IMR-90 (cell line): ENCODE results near the gene NLGN1. TPM values are rescaled to one million over a fixed set of nuclear protein-coding genes. Genes with fewer than 3 reads are reported as not detected.
A peak's percentile ranks its signal among the peaks of the same experiment; 100 is the strongest.

Source experiments
- ATAC-seq: fragments of 200-7000 bp; cut with Tn5 transposase; 2 replicates; pipeline ENCODE4 v1.9.1; 2020; ENCODE audit warnings: low read depth, mild to moderate bottlenecking, moderate library complexity
- BruUV-seq: library from RNA; stranded (reverse); fragments of 400-500 nt; replicated peaks from 2 replicates; lab custom pipeline; 2021; lab: Mats Ljungman, UMichigan
- CTCF ChIA-PET: fragments of 300-600 bp; formaldehyde crosslinking; extraction: SDS; loops from one replicate; lab custom pipeline; 2021; ENCODE audit warnings: antibody characterized with exemption; lab: Yijun Ruan, JAX
- POLR2A ChIA-PET: fragments of 300-600 bp; sonication (Branson Sonifier 250); formaldehyde crosslinking; loops from one replicate; lab custom pipeline; 2022; ENCODE audit warnings: antibody characterized with exemption; ENCODE audit not compliant: unreplicated experiment; lab: Charles Lee
- DNase-seq: peaks from one replicate; pipeline ENCODE4 v3.0.0; 2013
- H2AFZ ChIP-seq: replicated peaks from 2 replicates; pipeline ENCODE3; 2013; ENCODE audit warnings: low read length, mild to moderate bottlenecking; ENCODE audit not compliant: poor library complexity
- H2AK5ac ChIP-seq: 2 replicates; pipeline ENCODE4 v1.6.1; 2013; ENCODE audit warnings: low read depth, low read length, inconsistent platforms
- H2AK9ac ChIP-seq: replicated peaks from 2 replicates; pipeline ENCODE3; 2013; ENCODE audit warnings: mild to moderate bottlenecking, low read depth, low read length, moderate library complexity; ENCODE audit not compliant: poor library complexity
- H2BK120ac ChIP-seq: 2 replicates; pipeline ENCODE4 v1.6.1; 2013; ENCODE audit warnings: low read depth, low read length, inconsistent platforms
- H2BK15ac ChIP-seq: 3 replicates; pipeline ENCODE4 v1.6.1; 2013; ENCODE audit warnings: low read depth, low read length, inconsistent platforms
- H2BK20ac ChIP-seq: 2 replicates; pipeline ENCODE4 v1.6.1; 2013; ENCODE audit warnings: low read depth, mild to moderate bottlenecking, inconsistent platforms, low read length, moderate library complexity
- H2BK5ac ChIP-seq: 2 replicates; pipeline ENCODE4 v1.6.1; 2013; ENCODE audit warnings: mild to moderate bottlenecking, low read depth, low read length, inconsistent platforms; ENCODE audit not compliant: poor library complexity, severe bottlenecking
- H3K14ac ChIP-seq: replicated peaks from 2 replicates; pipeline ENCODE4 v1.6.1; 2013; ENCODE audit warnings: low read depth, low read length, inconsistent platforms
- H3K18ac ChIP-seq: 2 replicates; pipeline ENCODE4 v1.6.1; 2013; ENCODE audit warnings: low read depth, low read length, control low read depth
- H3K23ac ChIP-seq: 2 replicates; pipeline ENCODE4 v1.6.1; 2013; ENCODE audit warnings: low read depth, low read length, inconsistent platforms
- H3K27ac ChIP-seq: 2 replicates; pipeline ENCODE4 v1.5.1; 2013; ENCODE audit warnings: mild to moderate bottlenecking, control low read depth, low read length; ENCODE audit not compliant: insufficient read depth
- H3K27me3 ChIP-seq: 2 replicates; pipeline ENCODE4 v1.6.1; 2013; ENCODE audit warnings: low read length; ENCODE audit not compliant: control insufficient read depth, insufficient read depth
- H3K36me3 ChIP-seq: 2 replicates; pipeline ENCODE4 v1.6.1; 2013; ENCODE audit warnings: low read length, mixed read lengths; ENCODE audit not compliant: control insufficient read depth, insufficient read depth
- H3K4ac ChIP-seq: 2 replicates; pipeline ENCODE4 v1.6.1; 2013; ENCODE audit warnings: low read depth, low read length, inconsistent platforms
- H3K4me1 ChIP-seq: 2 replicates; pipeline ENCODE4 v1.6.1; 2013; ENCODE audit warnings: low read length, mixed read lengths; ENCODE audit not compliant: control insufficient read depth, insufficient read depth
- H3K4me2 ChIP-seq: 2 replicates; pipeline ENCODE4 v1.6.1; 2013; ENCODE audit warnings: low read depth, mild to moderate bottlenecking, control low read depth, low read length, moderate library complexity
- H3K4me3 ChIP-seq: 2 replicates; pipeline ENCODE4 v1.5.1; 2013; ENCODE audit warnings: low read depth, mild to moderate bottlenecking, control low read depth, low read length, moderate library complexity; ENCODE audit not compliant: insufficient read depth
- H3K56ac ChIP-seq: 2 replicates; pipeline ENCODE4 v1.6.1; 2013; ENCODE audit warnings: low read length, inconsistent platforms; ENCODE audit not compliant: insufficient read depth; ENCODE audit errors: extremely low read depth
- H3K79me1 ChIP-seq, 2 experiments: 2 replicates each; pipeline ENCODE4 v1.6.1; 2013; ENCODE audit warnings: low read length in 2 of 2, inconsistent platforms in 1 of 2, low read depth in 1 of 2
- H3K9ac ChIP-seq: 2 replicates; pipeline ENCODE4 v1.6.1; 2013; ENCODE audit warnings: low read depth, low read length, control low read depth
- H3K9me1 ChIP-seq: 2 replicates; pipeline ENCODE4 v1.6.1; 2013; ENCODE audit warnings: low read length, inconsistent platforms; ENCODE audit not compliant: insufficient read depth
- H3K9me3 ChIP-seq: 2 replicates; pipeline ENCODE4 v1.6.1; 2013; ENCODE audit warnings: low read length; ENCODE audit not compliant: control insufficient read depth, insufficient read depth
- H4K20me1 ChIP-seq: 2 replicates; pipeline ENCODE4 v1.6.1; 2013; ENCODE audit warnings: low read length, inconsistent platforms; ENCODE audit not compliant: insufficient read depth
- H4K5ac ChIP-seq: 2 replicates; pipeline ENCODE4 v1.6.1; 2013; ENCODE audit warnings: mild to moderate bottlenecking, low read depth, low read length, control low read depth
- H4K8ac ChIP-seq, 2 experiments: 2 replicates each; pipeline ENCODE4 v1.6.1; 2013; ENCODE audit warnings: low read depth in 2 of 2, low read length in 2 of 2, control low read depth in 1 of 2, inconsistent platforms in 1 of 2
- H4K91ac ChIP-seq: 2 replicates; pipeline ENCODE4 v1.6.1; 2013; ENCODE audit warnings: low read depth, low read length, inconsistent platforms; ENCODE audit not compliant: insufficient read depth
- MAFK ChIP-seq: IDR thresholded peaks from 2 replicates; pipeline ENCODE4 v1.6.1; 2012; ENCODE audit warnings: low read depth, low read length, improper control_type of control experiment
- POLR2A ChIP-seq: IDR thresholded peaks from 2 replicates; pipeline ENCODE4 v1.6.1; 2012; ENCODE audit warnings: mild to moderate bottlenecking, low read depth, low read length
- RCOR1 ChIP-seq: IDR thresholded peaks from 2 replicates; pipeline ENCODE4 v1.6.1; 2012; ENCODE audit warnings: mild to moderate bottlenecking, low read length, improper control_type of control experiment; ENCODE audit not compliant: insufficient replicate concordance
- WGBS, 2 experiments: methylation state at CpG; one replicate each; pipeline versions ENCODE4 v1.1.5 to v1.1.7; 2013; ENCODE audit warnings: missing lambda C conversion rate in 2 of 2; ENCODE audit not compliant: insufficient read length in 1 of 2; ENCODE audit errors: extremely low coverage in 2 of 2; 5-methylcytosine and 5-hydroxymethylcytosine counted together
- dilution Hi-C: fragments of 300-500 bp; cut with HindIII; formaldehyde crosslinking; loops from one replicate; pipeline ENCODE4 v1.14.3; 2018; ENCODE audit warnings: low sequenced_read_pairs; ENCODE audit not compliant: unreplicated experiment
- in situ Hi-C: fragments of 300-500 bp; cut with MboI; formaldehyde crosslinking; loops from 3 replicates; pipeline ENCODE4 v1.14.3; 2019; ENCODE audit warnings: low sequenced_read_pairs, inconsistent platforms, mixed read lengths
- intact Hi-C: fragments of 100-400 bp; cut with micrococcal nuclease; formaldehyde crosslinking; loops from 2 replicates; pipeline ENCODE4 v1.10.0; 2022
- polyA plus RNA-seq, 3 experiments: library from polyadenylated mRNA; depleted of rRNA; stranded (reverse); fragments of >200 nt; gene quantifications; 2 replicates each; pipeline ENCODE4 v1.2.3, GENCODE V29; 2012; ENCODE audit warnings: low replicate concordance in 1 of 3
- total RNA-seq: library from RNA; depleted of rRNA; stranded (reverse); fragments of >200 nt; gene quantifications from 2 replicates; pipeline ENCODE4 v1.2.3, GENCODE V29; 2012

NLGN1 gene
- total and polyA plus RNA-seq, 2 of the 4 experiments (the other 2 are of a cell fraction), result 1.8 to 12.5 TPM

GRCh38 chr3:174102274-174102673 is 704.7 kb downstream of the NLGN1 start:
- no peak overlapping the region for H4K5ac ChIP-seq
- no peak overlapping the region for H3K9ac ChIP-seq
- DNase-seq (no peak), ATAC-seq (no peak)
- no peak overlapping the region for H4K91ac ChIP-seq
- POLR2A ChIA-PET, result no interaction called here
- no peak overlapping the region for H2BK20ac ChIP-seq
- CTCF ChIA-PET, result no interaction called here
- no peak overlapping the region for H4K8ac ChIP-seq
- H2BK15ac ChIP-seq, result no peak overlapping the region
- no peak overlapping the region for H3K4me3 ChIP-seq
- no peak overlapping the region for H3K4ac ChIP-seq
- no TSS peak for BruUV-seq
- H3K56ac ChIP-seq, result no peak overlapping the region
- H3K27me3 ChIP-seq, result no peaks in the 10 kb centered on the region
- no peaks in the 10 kb centered on the region for H3K36me3 ChIP-seq
- H2BK5ac ChIP-seq, result no peak overlapping the region
- no peak overlapping the region for H3K27ac ChIP-seq
- no peak overlapping the region for H2AFZ ChIP-seq
- H2AK5ac ChIP-seq, result no peak overlapping the region
- intact Hi-C loops (no loop called here), in situ Hi-C loops (no loop called here), dilution Hi-C loops (no loop called here)
- no peak overlapping the region for H3K18ac ChIP-seq
- WGBS, 2 experiments, result no CpG with 5 or more reads among the region's 7 CpGs
- no peaks in the 10 kb centered on the region for H4K20me1 ChIP-seq
- TF ChIP-seq RCOR1, result no peak
- peak; percentile 64 for TF ChIP-seq MAFK
- no peak for TF ChIP-seq POLR2A
- H3K9me1 ChIP-seq, result no peaks in the 10 kb centered on the region; the same call in 1 of the 2 replicates
- H3K4me1 ChIP-seq, result peaks cover 2% of the 10 kb centered on the region; the same call in 1 of the 2 replicates
- H2AK9ac ChIP-seq, result no peak overlapping the region
- no peak overlapping the region for H3K23ac ChIP-seq
- no peak overlapping the region for H3K4me2 ChIP-seq
- H3K14ac ChIP-seq, result no peak overlapping the region
- no peaks in the 10 kb centered on the region for H3K9me3 ChIP-seq
- no peaks in the 10 kb centered on the region for H3K79me1 ChIP-seq
- no peak overlapping the region for H2BK120ac ChIP-seq
